HG03196 (cell line): Measurements from ENCODE around the gene CALML6.

Source experiments
- ATAC-seq: cut with Tn5 transposase; IDR thresholded peaks from one replicate; pipeline ENCODE4 v1.9.1; 2021; ENCODE audit not compliant: unreplicated experiment

Gene CALML6

GRCh38 chr1:1941211-1941841, 26.3 kb downstream of the CALML6 start:
- ATAC-seq = no peak

GRCh38 chr1:1941868-1942752, 27.1 kb downstream of the CALML6 start:
- no peak for ATAC-seq

- ATAC-seq = no peak
Measured at GRCh38 chr1:1942753-1943656, 27.9 kb downstream of the CALML6 start.

GRCh38 chr1:1943834-1944570, 28.9 kb downstream of the CALML6 start:
- ATAC-seq = no peak

- ATAC-seq = no peak
Measured at GRCh38 chr1:1945782-1946393, 30.8 kb downstream of the CALML6 start.

GRCh38 chr1:1946540-1946939, 31.5 kb downstream of the CALML6 start:
- ATAC-seq = no peak

GRCh38 chr1:1947493-1947892, 32.4 kb downstream of the CALML6 start:
- no peak for ATAC-seq

GRCh38 chr1:1948783-1949182, 33.7 kb downstream of the CALML6 start:
- no peak for ATAC-seq

- ATAC-seq = no peak
Measured at GRCh38 chr1:1950940-1951339, 35.9 kb downstream of the CALML6 start.

- ATAC-seq = no peak
Measured at GRCh38 chr1:1954015-1954414, 39.0 kb downstream of the CALML6 start.

GRCh38 chr1:1954831-1955441, 39.9 kb downstream of the CALML6 start:
- ATAC-seq = no peak

- no peak for ATAC-seq
Measured at GRCh38 chr1:1955621-1956094, 40.6 kb downstream of the CALML6 start.

- ATAC-seq = no peak
Measured at GRCh38 chr1:1956101-1956500, 41.0 kb downstream of the CALML6 start.

- no peak for ATAC-seq
Measured at GRCh38 chr1:1956586-1957532, 41.8 kb downstream of the CALML6 start.

GRCh38 chr1:1957533-1957961, 42.5 kb downstream of the CALML6 start:
- no peak for ATAC-seq

GRCh38 chr1:1958071-1958541, 43.0 kb downstream of the CALML6 start:
- ATAC-seq = no peak

- ATAC-seq = no peak
Measured at GRCh38 chr1:1959459-1959839, 44.4 kb downstream of the CALML6 start.

- ATAC-seq = no peak
Measured at GRCh38 chr1:1959840-1960479, 44.9 kb downstream of the CALML6 start.
